HG03060 (cell line): Measurements from ENCODE around the gene NELL1.

Source experiments
- ATAC-seq: cut with Tn5 transposase; IDR thresholded peaks from one replicate; pipeline ENCODE4 v1.9.1; 2021; ENCODE audit warnings: low read depth, moderate number of reproducible peaks; ENCODE audit not compliant: unreplicated experiment

Gene NELL1

DNA sequence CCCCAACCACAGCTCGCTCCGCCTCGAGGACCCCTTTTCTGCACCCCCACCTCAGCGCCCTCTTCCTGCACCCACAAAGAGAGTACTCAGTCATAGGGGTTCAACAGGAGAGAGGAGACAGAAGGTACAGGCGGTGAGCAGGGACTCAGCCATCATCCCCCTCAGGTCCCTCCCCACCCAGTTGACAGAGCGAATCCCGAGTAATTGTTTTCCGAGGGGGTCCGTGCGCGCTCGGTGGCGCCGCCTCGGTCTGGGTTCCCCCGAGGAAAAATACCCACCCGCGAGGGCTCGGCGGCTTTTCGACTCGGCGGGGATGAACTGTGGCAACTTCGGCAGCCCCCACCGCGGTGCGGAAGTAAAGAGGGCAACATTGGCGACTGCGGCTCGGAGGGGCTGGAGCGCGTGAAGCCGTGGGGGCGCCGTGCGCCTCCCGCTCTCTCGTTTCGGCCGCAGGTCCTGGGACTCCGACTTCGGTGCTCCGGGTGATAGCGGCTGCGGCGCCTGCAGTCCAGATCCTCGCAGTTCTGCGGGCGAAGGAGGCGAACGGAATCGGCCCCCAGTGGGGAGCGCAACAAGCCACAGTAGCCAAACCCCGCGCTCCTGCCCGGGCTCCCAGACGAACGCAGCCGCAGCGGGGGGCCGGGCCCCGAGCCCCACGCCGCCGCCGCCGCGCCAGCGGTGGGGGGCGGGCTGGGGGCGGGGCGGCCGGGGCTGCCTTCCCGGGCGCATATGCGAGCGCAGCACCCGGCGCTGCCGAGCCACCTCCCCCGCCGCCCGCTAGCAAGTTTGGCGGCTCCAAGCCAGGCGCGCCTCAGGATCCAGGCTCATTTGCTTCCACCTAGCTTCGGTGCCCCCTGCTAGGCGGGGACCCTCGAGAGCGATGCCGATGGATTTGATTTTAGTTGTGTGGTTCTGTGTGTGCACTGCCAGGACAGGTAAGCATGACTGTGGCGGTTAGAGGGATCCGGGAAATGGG lies at the start of gene NELL1:
TSS of gene NELL1 (plus strand) at position 743 of the 976 bp plus-strand sequence.
- ATAC-seq, result no peak

- no peak for ATAC-seq
Measured at GRCh38 chr11:20620988-20621387, 48.4 kb upstream of the NELL1 start.

GRCh38 chr11:20621679-20622078 lies 47.7 kb upstream of the NELL1 start:
- ATAC-seq, result no peak

DNA sequence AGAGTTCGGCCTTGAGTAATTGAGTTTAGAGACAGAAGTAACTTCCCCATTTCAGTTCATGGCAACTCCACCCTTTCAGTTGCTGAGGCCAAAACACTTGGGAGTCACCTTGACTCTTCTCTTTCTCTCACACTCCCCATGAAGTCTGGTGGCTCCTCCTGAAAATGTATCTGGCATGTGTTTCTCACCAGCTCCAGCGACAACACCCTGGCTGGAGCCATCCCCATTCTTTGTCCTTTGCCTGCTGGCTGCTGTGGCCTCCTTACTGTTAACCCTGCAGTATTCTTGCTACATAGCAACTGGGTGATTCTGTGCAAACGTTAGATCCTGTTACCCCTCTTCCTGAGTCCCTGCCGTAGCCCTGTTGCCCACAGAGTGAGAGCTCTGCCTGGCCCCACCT lies 46.1 kb upstream of the NELL1 start:
- no peak for ATAC-seq

DNA sequence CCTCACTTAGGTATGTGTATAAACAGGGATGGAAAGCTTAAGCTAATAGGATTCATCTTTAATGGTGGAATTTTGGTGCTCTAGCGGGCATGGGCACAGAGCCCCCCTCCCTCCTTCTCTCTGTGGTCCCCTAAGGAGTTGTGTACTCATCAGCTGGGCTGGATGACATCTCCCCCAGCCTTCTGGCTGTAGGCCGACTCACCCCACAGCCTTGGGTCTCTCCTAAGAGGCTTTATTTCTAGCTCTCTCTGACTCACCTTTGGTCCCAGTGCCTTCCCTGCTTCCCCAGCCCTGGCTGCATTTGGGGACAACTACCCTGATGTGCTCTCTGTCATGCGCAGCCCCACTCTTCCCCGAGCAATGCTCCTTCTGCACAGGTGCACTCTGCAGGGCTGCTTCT lies 43.1 kb upstream of the NELL1 start:
- ATAC-seq, result no peak

DNA sequence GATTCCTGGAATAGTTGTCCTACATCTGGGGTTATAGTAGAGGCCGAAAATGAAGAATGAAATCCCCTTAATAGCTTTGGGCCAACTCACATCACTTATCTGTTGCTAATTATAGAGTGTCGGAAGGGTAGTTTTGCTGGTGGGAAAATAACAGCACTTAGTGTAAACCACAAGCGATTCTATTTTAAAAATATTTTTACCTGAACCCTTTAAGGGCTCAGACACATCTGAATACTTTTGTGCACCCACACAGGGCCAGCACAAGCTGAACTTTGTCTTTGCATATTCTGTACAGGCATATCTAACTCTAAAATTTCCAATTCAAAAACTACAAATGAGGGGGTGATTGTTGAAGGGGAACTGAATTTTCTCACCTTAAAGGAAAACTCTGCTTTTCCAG lies 42.4 kb upstream of the NELL1 start:
- ATAC-seq, result no peak

DNA sequence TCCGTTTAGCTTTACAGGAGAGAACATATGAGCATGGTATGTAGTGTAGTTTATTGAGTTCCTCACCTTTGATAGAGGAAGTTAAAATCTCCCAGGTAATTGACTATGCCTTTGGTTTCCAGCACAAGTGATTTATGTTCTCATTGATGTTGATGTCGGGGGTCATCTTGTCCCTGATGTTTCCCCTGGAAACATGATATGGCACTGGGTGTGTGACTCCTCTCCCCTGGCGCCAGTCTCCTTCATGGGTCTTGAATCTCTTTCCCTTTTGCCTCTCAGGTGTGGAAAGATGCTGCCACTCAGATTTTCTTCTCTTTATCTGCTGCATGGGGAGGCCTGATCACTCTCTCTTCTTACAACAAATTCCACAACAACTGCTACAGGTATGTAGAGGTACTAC lies 41.7 kb upstream of the NELL1 start:
- no peak for ATAC-seq

DNA sequence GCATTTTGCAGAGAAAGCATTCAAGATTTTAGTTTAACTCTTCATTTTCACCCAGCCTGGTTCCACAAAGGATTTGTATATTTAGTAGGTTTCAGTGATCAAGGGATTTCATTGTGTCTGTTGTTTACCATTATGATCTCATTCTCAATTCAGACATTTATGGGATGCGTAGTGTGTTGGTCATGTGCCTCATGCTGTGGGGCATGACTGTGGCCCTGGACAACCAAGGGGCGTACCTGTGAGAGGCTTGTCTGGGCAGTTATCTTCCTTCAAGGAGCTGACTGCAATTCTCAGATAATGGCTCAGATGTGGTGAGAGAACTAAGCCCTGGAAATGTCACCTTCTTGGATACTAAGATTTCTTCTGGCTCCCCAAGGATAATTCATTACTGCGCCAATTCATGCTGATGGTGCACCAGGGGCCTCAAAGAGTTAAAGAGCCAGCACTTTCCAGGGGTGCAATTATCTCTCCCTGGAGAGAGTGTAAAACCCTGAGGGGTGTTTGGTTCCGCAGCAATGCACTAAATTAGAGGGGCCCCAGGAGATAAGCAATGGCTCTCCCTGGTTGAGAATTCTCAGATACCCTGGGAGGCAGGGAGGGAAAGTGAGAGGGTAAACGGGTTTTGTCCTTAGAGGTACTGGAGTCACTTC lies 37.7 kb upstream of the NELL1 start:
- no peak for ATAC-seq

GRCh38 chr11:20632169-20632532 lies 37.2 kb upstream of the NELL1 start:
- no peak for ATAC-seq

GRCh38 chr11:20634044-20634443 lies 35.3 kb upstream of the NELL1 start:
- no peak for ATAC-seq

- ATAC-seq, result no peak
Measured at GRCh38 chr11:20634781-20635180, 34.6 kb upstream of the NELL1 start.

DNA sequence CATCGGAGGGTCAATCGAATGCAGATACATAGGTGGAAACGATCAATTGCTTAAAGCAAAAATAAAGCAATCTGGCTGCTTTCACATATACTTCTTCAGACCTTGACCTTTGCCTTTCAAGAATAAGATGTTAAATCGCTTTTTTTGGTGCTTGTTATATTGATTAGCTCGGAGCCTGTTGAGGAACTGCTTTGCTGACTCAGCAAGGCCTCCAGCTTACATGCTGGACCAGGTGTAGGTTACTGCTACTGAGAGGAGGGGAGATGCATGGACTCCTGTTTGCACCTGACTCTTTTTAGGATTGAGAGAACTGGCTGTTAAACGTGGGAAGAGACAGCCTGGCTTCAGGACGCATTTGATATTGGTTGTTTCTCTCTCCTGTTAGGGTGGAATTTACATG lies 31.3 kb upstream of the NELL1 start:
- no peak for ATAC-seq

GRCh38 chr11:20639688-20640087 lies 29.7 kb upstream of the NELL1 start:
- ATAC-seq, result no peak

- no peak for ATAC-seq
Measured at GRCh38 chr11:20640401-20640800, 29.0 kb upstream of the NELL1 start.

- ATAC-seq, result no peak
Measured at GRCh38 chr11:20644360-20644759, 25.0 kb upstream of the NELL1 start.

GRCh38 chr11:20647976-20648565 lies 21.3 kb upstream of the NELL1 start:
- ATAC-seq, result peak; percentile 62

DNA sequence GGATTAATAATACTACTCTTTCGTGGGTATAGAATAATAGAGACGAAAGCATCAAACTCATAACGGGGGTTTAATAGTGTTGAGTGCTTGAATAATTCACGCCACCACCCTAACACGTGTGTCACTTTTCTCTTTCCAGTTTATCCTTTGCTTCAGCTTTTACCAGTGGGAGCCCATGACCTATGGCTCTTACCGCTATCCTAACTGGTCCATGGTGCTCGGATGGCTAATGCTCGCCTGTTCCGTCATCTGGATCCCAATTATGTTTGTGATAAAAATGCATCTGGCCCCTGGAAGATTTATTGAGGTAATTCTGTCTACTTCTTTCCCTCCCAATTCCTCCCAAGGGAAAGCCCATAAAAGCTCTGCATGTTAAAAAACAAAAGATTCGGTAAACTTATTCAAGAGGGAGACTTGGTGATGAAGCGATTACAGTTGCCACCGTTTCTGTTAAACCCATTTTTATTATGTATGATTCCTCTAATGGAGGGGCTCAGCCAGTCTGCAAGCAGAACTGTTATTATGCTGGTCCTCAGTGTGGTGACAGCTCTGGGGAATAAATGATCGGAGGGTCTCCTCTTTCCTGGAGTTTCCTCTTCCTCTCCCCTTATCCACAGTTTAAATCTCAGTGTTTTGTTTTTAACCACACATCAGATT lies 17.1 kb upstream of the NELL1 start:
- no peak for ATAC-seq

- no peak for ATAC-seq
Measured at GRCh38 chr11:20654038-20654437, 15.3 kb upstream of the NELL1 start.

DNA sequence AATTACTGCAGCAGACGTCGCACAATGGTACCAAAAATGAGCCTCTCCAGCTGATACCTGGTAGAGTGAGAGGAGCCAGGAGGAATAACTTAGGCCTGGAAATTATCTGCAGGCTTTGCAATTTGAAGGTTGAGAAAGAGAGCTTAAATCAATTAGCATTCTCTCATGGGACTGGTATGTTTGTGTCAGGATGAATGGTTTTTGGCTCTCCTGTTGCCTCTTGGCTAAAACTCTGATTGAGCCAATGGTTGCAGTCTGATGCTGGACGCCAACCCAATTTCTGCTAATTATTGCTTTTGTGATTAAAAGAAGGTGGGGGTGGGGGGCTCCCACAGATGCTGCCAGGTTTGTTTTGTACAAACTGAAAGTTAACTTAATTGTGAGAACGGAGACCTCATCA lies 12.5 kb upstream of the NELL1 start:
- no peak for ATAC-seq

- no peak for ATAC-seq
Measured at GRCh38 chr11:20658135-20658534, 11.3 kb upstream of the NELL1 start.

DNA sequence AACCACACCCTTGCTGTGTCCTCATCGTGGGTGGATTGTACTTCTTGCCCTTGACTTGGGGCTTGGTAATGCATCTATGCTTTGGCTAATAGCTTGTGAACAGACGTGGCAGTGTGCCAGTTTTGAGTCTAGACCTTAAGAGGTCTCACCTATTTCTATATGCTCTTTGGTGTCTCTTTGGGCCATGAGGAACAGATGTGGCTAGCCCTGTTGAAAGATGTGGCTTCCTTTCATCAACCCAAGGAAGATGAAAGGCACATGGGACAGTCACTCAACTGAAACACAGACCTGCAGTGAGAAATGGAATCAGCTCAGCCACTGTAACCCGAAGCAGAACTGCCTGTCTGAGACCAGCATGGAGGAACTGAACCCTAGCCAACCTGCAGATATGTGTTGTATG lies 7.9 kb upstream of the NELL1 start:
- no peak for ATAC-seq
